Dendritic cell treated with granulocyte-macrophage colony-stimulating factor and Interleukin-4, amounts not matched to agents 40 ng/mL and 50 ng/mL, for 4 days (primary cell): Measurements from ENCODE around the gene CELA3A.

Experiments used
- H3K27ac Mint-ChIP-seq: one replicate; pipeline ENCODE4 v1.8.0; 2022; ENCODE audit warnings: mild to moderate bottlenecking, mixed read lengths
- H3K27me3 Mint-ChIP-seq: one replicate; pipeline ENCODE4 v1.8.0; 2022; ENCODE audit warnings: mild to moderate bottlenecking, mixed read lengths
- H3K36me3 Mint-ChIP-seq: one replicate; pipeline ENCODE4 v1.8.0; 2022; ENCODE audit warnings: low read depth, mixed read lengths
- H3K4me1 Mint-ChIP-seq: one replicate; pipeline ENCODE4 v1.8.0; 2022; ENCODE audit warnings: low read depth, mixed read lengths
- H3K4me3 Mint-ChIP-seq: one replicate; pipeline ENCODE4 v1.8.0; 2022; ENCODE audit warnings: mild to moderate bottlenecking, moderate library complexity, mixed read lengths
- H3K9me3 Mint-ChIP-seq: one replicate; pipeline ENCODE4 v1.8.0; 2022; ENCODE audit warnings: mixed read lengths
- intact Hi-C: fragments of 100-400 bp; cut with micrococcal nuclease; formaldehyde crosslinking; loops from one replicate; pipeline ENCODE4 v1.15.0; 2022

CELA3A gene

DNA sequence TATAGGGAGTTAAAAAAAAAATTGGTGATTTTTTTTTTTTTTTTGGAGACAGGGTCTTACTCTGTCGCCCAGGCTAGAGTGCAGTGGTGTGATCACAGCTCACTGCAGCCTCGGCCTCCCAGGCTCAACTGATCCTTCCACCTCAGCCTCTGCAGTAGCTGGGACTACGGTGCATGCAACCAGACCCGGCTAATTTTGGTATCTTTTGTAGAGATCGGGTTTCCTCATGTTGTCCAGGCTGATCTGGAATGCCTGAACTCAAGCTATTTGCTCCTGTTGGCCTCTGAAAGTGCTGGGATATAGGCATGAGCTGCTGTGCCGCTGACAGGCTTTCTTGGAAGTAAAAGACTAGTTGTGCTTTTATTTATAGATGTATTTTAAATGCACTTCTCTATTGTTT is 54.0 kb downstream of the CELA3A start:
- no peaks in the 10 kb centered on the region for H3K27me3 Mint-ChIP-seq
- H3K36me3 Mint-ChIP-seq = peaks cover 54% of the 10 kb centered on the region

DNA sequence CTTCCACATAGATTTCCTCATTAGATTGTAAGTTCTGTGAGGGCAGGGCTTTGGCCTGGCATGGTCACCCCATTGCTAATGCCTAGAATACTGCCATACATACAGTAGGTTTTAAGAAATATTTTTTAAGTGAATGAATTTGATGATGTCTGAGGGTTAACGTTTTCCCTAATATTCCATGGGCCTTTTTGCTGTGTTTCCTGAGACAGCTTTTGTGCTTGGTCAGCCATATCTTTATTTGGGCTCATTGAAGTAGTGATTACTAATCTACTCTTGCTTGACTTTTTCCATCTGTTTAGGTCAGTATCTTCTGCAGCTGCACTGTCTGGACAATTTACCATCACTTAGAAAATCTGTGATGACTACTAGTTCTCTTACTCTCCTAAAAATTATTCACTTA is 54.6 kb downstream of the CELA3A start:
- peaks cover 63% of the 10 kb centered on the region for H3K4me1 Mint-ChIP-seq
- H3K27me3 Mint-ChIP-seq = no peaks in the 10 kb centered on the region
- intact Hi-C loops = no loop called here
- no peak overlapping the region for H3K27ac Mint-ChIP-seq
- no peak overlapping the region for H3K4me3 Mint-ChIP-seq
- H3K36me3 Mint-ChIP-seq = peaks cover 54% of the 10 kb centered on the region
- H3K9me3 Mint-ChIP-seq = no peaks in the 10 kb centered on the region

More for the DNA sequence above, 54.0 kb downstream of the CELA3A start:
- Mint-ChIP-seq H3K9me3 (no peaks in the 10 kb centered on the region), H3K4me3 (no peak overlapping the region), H3K27ac (no peak overlapping the region), H3K4me1 (peaks cover 57% of the 10 kb centered on the region)
- intact Hi-C loops = no loop called here

DNA sequence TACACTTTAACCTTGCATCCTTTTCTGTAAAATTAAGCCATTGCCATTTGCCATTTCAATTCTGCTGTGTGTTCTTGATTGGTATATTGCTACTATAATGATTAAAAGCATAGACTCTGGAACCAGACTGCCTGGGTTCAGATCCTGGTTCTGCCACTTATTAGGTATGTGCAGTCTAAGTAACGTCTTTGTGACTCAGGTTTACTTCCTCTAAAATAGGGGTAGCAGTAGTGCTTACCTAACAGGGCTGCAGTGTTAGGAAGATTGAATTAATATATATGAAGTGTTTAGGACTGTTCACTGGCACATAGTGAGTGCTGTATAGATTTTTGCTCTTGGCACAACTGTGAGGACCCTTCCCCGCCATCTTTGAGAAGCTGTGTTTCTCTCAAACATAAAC is 55.5 kb downstream of the CELA3A start:
- no peaks in the 10 kb centered on the region for H3K9me3 Mint-ChIP-seq
- no peak overlapping the region for H3K4me3 Mint-ChIP-seq
- intact Hi-C loops = no loop called here
- no peak overlapping the region for H3K27ac Mint-ChIP-seq
- peaks cover 54% of the 10 kb centered on the region for H3K36me3 Mint-ChIP-seq
- H3K27me3 Mint-ChIP-seq = no peaks in the 10 kb centered on the region
- peaks cover 56% of the 10 kb centered on the region for H3K4me1 Mint-ChIP-seq

DNA sequence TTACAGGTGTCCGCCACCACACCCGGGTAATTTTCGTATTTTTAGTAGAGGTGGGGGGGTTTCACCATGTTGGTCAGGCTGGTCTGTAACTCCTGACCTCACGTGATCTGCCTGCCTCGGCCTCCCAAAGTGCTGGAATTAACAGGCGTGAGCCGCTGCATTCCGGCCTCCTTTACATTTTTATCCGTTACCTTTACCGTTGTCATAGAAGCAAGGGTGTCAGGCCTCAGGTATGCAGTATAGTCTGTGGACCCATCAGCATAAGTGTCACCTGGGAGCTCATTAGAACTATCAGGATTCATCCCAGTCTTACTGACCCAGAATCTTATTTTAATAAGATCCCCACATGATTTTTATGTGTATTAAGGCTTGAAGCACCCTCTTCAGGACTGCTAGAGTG is 56.4 kb downstream of the CELA3A start:
- H3K27ac Mint-ChIP-seq = no peak overlapping the region
- H3K4me1 Mint-ChIP-seq = peaks cover 62% of the 10 kb centered on the region
- peaks cover 54% of the 10 kb centered on the region for H3K36me3 Mint-ChIP-seq
- no peaks in the 10 kb centered on the region for H3K27me3 Mint-ChIP-seq
- intact Hi-C loops = no loop called here
- no peaks in the 10 kb centered on the region for H3K9me3 Mint-ChIP-seq
- no peak overlapping the region for H3K4me3 Mint-ChIP-seq
